K562 (cell line): Measurements from ENCODE around the gene FGFR4. TPM values are rescaled to one million over a fixed set of nuclear protein-coding genes. Genes with fewer than 3 reads are reported as not detected.

Source experiments
- BCOR ChIP-seq: fragments of 450-650 bp; IDR thresholded peaks from 2 replicates; pipeline ENCODE4 v1.6.1; 2016
- CTBP1 ChIP-seq: fragments of 450-650 bp; IDR thresholded peaks from 2 replicates; pipeline ENCODE4 v1.6.1; 2016; ENCODE audit warnings: borderline replicate concordance
- ESRRA ChIP-seq: fragments of 450-650 bp; IDR thresholded peaks from 2 replicates; pipeline ENCODE4 v1.6.1; 2014; ENCODE audit warnings: low read depth, mild to moderate bottlenecking, moderate library complexity, borderline replicate concordance
- FOXP1 ChIP-seq: sonication (generic); formaldehyde crosslinking; IDR thresholded peaks from 2 replicates; pipeline ENCODE4 v1.8.0; 2022; ENCODE audit warnings: mild to moderate bottlenecking, missing genetic modification reagents
- HSF4 ChIP-seq: fragments of 250-450 bp; sonication (Bioruptor Pico); IDR thresholded peaks from 2 replicates; pipeline ENCODE4 v2.1.2; 2022; ENCODE audit warnings: mild to moderate bottlenecking, moderate library complexity, borderline replicate concordance
- KAT8 ChIP-seq: fragments of 450-650 bp; IDR thresholded peaks from 2 replicates; pipeline ENCODE4 v1.6.1; 2016; ENCODE audit warnings: low read depth, mild to moderate bottlenecking
- KLF16 ChIP-seq: IDR thresholded peaks from 2 replicates; pipeline ENCODE4 v1.6.1; 2016; ENCODE audit warnings: antibody characterized with exemption
- NR2C1 ChIP-seq, 2 experiments: fragments of 450-650 bp; IDR thresholded peaks; 2 replicates each; pipeline ENCODE4 v1.6.1; 2017; ENCODE audit warnings: mild to moderate bottlenecking in 2 of 2, antibody characterized with exemption in 1 of 2, inconsistent platforms in 1 of 2, missing compliant biosample characterization in 1 of 2, missing genetic modification characterization in 1 of 2
- NR2C2 ChIP-seq, 2 experiments: fragments of 200-800 bp in 1 of 2; sonication (Bioruptor generic) in 1 of 2; sonication (generic) in 1 of 2; formaldehyde crosslinking in 1 of 2; IDR thresholded peaks; 2 replicates each; pipeline versions ENCODE4 v1.6.1 to v1.8.0; 2016 to 2022; ENCODE audit warnings: mild to moderate bottlenecking in 1 of 2, missing compliant biosample characterization in 1 of 2, missing genetic modification characterization in 1 of 2, missing genetic modification reagents in 1 of 2
- PML ChIP-seq: IDR thresholded peaks from 2 replicates; pipeline ENCODE4 v1.6.1; 2012; ENCODE audit warnings: low read length, inconsistent platforms
- ZFX ChIP-seq: sonication (generic); formaldehyde crosslinking; IDR thresholded peaks from 2 replicates; pipeline ENCODE4 v1.8.0; 2022; ENCODE audit warnings: mild to moderate bottlenecking, missing genetic modification reagents, moderate library complexity
- ZNF408 ChIP-seq: fragments of 250-450 bp; sonication (Bioruptor Pico); IDR thresholded peaks from 2 replicates; pipeline ENCODE4 v1.4.0; 2020; ENCODE audit warnings: low read depth, mild to moderate bottlenecking, moderate library complexity
- ZNF431 ChIP-seq: sonication (generic); formaldehyde crosslinking; IDR thresholded peaks from 2 replicates; pipeline ENCODE4 v1.8.0; 2022; ENCODE audit warnings: mild to moderate bottlenecking, missing genetic modification reagents
- polyA plus RNA-seq, 8 experiments: library from polyadenylated mRNA; depleted of rRNA in 4 of 8; stranded (reverse) in 5 of 8; unstranded in 3 of 8; fragments of >200 nt; fragmentation: Nextera tagmentation in 2 of 8; fragmentation: Illumina TruSeq in 1 of 8; extraction: Ambion mirVana in 2 of 8; extraction: Trizol in 1 of 8; gene quantifications; 2 replicates each; pipeline versions ENCODE4 v1.2.1 to v1.2.3, GENCODE V29; 2011 to 2014; ENCODE audit warnings: inconsistent platforms in 1 of 8, missing spikeins in 1 of 8
- total RNA-seq, 7 experiments: library from RNA; depleted of rRNA in 6 of 7; stranded (reverse); fragments of >200 nt in 6 of 7; fragmentation: Illumina TruSeq in 2 of 7; extraction: Trizol in 2 of 7; gene quantifications; 2 replicates each; pipeline versions ENCODE4 v1.2.1 to v1.2.3, GENCODE V29; 2011 to 2021; ENCODE audit warnings: low replicate concordance in 1 of 7
- TF ChIP-seq, protein P1 (sequence below), 2 experiments: fragments of 450-650 bp; conservative IDR thresholded peaks; 2 replicates each; pipeline ENCODE4 v1.6.1; 2017; ENCODE audit warnings: mild to moderate bottlenecking in 2 of 2, moderate library complexity in 2 of 2
- TF ChIP-seq, protein P2 (sequence below): sonication (generic); formaldehyde crosslinking; IDR thresholded peaks from 2 replicates; pipeline ENCODE4 v1.8.1; 2023; ENCODE audit warnings: mild to moderate bottlenecking, missing genetic modification reagents, moderate library complexity
- TF ChIP-seq, protein P3 (sequence below): fragments of 250-450 bp; sonication (Bioruptor Pico); IDR thresholded peaks from 2 replicates; pipeline ENCODE4 v1.4.0; 2020

Gene FGFR4
- total and polyA plus RNA-seq, 9 of the 15 experiments (the other 6 are each of a cell fraction or from before 2014, with no cell fraction given): 0.76 to 35.4 (median 7.5) TPM

DNA sequence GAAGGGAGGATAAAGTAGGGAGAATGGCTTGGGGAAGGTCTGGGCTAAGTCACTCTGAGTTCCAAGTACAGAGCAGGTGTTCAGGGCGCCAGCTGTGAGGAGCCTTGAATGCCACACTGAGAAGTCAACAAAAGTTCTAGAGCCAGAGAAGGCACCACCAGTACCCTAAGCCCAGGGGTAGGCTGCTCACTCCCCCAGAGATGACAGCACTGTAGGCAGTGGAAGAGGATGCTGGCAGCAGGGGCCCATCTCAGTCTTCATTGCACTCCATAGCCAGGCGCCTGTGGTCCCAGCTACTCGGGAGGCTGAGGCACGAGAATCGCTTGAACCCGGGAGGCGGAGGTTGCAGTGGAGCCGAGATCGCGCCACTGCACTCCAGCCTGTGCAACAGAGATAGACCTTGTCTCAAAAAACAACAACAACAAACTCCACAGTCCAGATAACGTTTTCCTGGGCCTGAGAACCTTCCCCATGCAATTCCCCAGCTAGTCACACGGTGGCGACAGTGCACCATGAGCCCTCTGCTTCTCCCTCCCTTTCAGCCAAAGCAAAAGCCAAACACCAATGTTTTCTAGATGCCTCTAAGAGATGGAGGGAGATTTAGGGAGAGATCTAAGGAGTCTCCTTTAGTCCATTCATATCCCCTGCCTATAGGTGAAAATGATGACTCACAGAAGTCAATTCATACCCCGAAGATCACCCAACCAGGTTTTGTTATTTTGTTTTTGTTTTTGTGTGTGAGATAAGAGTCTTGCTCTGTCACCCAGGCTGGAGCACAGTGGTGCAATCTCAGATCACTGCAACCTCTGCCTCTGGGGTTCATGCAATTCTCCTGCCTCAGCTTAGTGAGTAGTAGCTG, 27.1 kb downstream of the FGFR4 start (continued):
- TF ChIP-seq, protein P1, sequence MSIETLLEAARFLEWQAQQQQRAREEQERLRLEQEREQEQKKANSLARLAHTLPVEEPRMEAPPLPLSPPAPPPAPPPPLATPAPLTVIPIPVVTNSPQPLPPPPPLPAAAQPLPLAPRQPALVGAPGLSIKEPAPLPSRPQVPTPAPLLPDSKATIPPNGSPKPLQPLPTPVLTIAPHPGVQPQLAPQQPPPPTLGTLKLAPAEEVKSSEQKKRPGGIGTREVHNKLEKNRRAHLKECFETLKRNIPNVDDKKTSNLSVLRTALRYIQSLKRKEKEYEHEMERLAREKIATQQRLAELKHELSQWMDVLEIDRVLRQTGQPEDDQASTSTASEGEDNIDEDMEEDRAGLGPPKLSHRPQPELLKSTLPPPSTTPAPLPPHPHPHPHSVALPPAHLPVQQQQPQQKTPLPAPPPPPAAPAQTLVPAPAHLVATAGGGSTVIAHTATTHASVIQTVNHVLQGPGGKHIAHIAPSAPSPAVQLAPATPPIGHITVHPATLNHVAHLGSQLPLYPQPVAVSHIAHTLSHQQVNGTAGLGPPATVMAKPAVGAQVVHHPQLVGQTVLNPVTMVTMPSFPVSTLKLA (conservative IDR thresholded peaks at IDR 0.05): peak; percentile 25 to 61; a peak in 1 of 4 replicates
- TF ChIP-seq HSF4 (CRISPR knock-in tag) (no peak), ZNF408 (CRISPR knock-in tag) (no peak), ESRRA (0 out of 2 replicates have a peak, but pooled peaks have one; percentile 19), NR2C1 (IDR thresholded peaks at IDR 0.05) (peak; percentile 31; the same call in 1 of the 2 replicates), NR2C1 (tag; IDR thresholded peaks at IDR 0.05) (no peak), CTBP1 (peak; percentile 83), ZFX (CRISPR knock-in tag) (no peak), ZNF431 (CRISPR knock-in tag) (no peak), BCOR (peak; percentile 87), PML (no peak), KAT8 (no peak), FOXP1 (peak; percentile 89), KLF16 (peak; percentile 61; the same call in 1 of the 2 replicates), NR2C2 (CRISPR knock-in tag; IDR thresholded peaks at IDR 0.05) (no peak), NR2C2 (tag; IDR thresholded peaks at IDR 0.05) (0 out of 2 replicates have a peak, but pooled peaks have one; percentile 20)
- TF ChIP-seq, protein P2, sequence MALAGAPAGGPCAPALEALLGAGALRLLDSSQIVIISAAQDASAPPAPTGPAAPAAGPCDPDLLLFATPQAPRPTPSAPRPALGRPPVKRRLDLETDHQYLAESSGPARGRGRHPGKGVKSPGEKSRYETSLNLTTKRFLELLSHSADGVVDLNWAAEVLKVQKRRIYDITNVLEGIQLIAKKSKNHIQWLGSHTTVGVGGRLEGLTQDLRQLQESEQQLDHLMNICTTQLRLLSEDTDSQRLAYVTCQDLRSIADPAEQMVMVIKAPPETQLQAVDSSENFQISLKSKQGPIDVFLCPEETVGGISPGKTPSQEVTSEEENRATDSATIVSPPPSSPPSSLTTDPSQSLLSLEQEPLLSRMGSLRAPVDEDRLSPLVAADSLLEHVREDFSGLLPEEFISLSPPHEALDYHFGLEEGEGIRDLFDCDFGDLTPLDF (CRISPR knock-in tag): no peak
- TF ChIP-seq, protein P3, sequence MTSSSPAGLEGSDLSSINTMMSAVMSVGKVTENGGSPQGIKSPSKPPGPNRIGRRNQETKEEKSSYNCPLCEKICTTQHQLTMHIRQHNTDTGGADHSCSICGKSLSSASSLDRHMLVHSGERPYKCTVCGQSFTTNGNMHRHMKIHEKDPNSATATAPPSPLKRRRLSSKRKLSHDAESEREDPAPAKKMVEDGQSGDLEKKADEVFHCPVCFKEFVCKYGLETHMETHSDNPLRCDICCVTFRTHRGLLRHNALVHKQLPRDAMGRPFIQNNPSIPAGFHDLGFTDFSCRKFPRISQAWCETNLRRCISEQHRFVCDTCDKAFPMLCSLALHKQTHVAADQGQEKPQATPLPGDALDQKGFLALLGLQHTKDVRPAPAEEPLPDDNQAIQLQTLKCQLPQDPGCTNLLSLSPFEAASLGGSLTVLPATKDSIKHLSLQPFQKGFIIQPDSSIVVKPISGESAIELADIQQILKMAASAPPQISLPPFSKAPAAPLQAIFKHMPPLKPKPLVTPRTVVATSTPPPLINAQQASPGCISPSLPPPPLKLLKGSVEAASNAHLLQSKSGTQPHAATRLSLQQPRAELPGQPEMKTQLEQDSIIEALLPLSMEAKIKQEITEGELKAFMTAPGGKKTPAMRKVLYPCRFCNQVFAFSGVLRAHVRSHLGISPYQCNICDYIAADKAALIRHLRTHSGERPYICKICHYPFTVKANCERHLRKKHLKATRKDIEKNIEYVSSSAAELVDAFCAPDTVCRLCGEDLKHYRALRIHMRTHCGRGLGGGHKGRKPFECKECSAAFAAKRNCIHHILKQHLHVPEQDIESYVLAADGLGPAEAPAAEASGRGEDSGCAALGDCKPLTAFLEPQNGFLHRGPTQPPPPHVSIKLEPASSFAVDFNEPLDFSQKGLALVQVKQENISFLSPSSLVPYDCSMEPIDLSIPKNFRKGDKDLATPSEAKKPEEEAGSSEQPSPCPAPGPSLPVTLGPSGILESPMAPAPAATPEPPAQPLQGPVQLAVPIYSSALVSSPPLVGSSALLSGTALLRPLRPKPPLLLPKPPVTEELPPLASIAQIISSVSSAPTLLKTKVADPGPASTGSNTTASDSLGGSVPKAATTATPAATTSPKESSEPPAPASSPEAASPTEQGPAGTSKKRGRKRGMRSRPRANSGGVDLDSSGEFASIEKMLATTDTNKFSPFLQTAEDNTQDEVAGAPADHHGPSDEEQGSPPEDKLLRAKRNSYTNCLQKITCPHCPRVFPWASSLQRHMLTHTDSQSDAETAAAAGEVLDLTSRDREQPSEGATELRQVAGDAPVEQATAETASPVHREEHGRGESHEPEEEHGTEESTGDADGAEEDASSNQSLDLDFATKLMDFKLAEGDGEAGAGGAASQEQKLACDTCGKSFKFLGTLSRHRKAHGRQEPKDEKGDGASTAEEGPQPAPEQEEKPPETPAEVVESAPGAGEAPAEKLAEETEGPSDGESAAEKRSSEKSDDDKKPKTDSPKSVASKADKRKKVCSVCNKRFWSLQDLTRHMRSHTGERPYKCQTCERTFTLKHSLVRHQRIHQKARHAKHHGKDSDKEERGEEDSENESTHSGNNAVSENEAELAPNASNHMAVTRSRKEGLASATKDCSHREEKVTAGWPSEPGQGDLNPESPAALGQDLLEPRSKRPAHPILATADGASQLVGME: no peak
